Measurements from ENCODE around the gene HSD17B1.
A peak's percentile ranks its signal among the peaks of the same experiment; 100 is the strongest.
"Not testable (repeated sequence)": the region's sequence is repeated elsewhere in the genome, so short reads cannot be mapped to it uniquely, and the experiment has no call there.

The HSD17B1 gene

GRCh38 chr17:42547698-42548069 is 5.0 kb upstream of the HSD17B1 start:
- DNase-seq (ENCODE audit: low read depth in 2 of 2): no peak

- DNase-seq (ENCODE audit: low read depth in 2 of 2): peak in 1 of 2 donors; percentile 67
Measured at GRCh38 chr17:42548070-42548837, 4.5 kb upstream of the HSD17B1 start.

- no peak for DNase-seq (ENCODE audit: low read depth in 2 of 2)
Measured at GRCh38 chr17:42548993-42549755, 3.5 kb upstream of the HSD17B1 start.

GRCh38 chr17:42553161-42553818 is 567 bp downstream of the HSD17B1 start:
- DNase-seq (ENCODE audit: low read depth in 2 of 2): no peak

- DNase-seq (ENCODE audit: low read depth in 2 of 2): no peak
Measured at GRCh38 chr17:42553866-42554249, 1.1 kb downstream of the HSD17B1 start.

GRCh38 chr17:42554250-42555121 is 1.8 kb downstream of the HSD17B1 start:
- no peak for DNase-seq (ENCODE audit: low read depth in 2 of 2)

- no peak for DNase-seq (ENCODE audit: low read depth in 2 of 2)
Measured at GRCh38 chr17:42555122-42555622, 2.4 kb downstream of the HSD17B1 start.

- DNase-seq (ENCODE audit: low read depth in 2 of 2): not testable (repeated sequence)
Measured at GRCh38 chr17:42555961-42556617, 3.4 kb downstream of the HSD17B1 start.

GRCh38 chr17:42559075-42559474 is 6.4 kb downstream of the HSD17B1 start:
- DNase-seq (ENCODE audit: low read depth in 2 of 2): no peak

GRCh38 chr17:42560246-42560645 is 7.5 kb downstream of the HSD17B1 start:
- no peak for DNase-seq (ENCODE audit: low read depth in 2 of 2)

GRCh38 chr17:42561897-42562387 is 9.2 kb downstream of the HSD17B1 start, which contains the start of gene COASY:
TSS of gene COASY (plus strand) at chr17:42562148. CDS start at chr17:42562623, 475 bp downstream.
- DNase-seq (ENCODE audit: low read depth in 2 of 2): peak; percentile 75 to 78

- DNase-seq (ENCODE audit: low read depth in 2 of 2): no peak
Measured at GRCh38 chr17:42562388-42563142, 9.8 kb downstream of the HSD17B1 start.

- no peak for DNase-seq (ENCODE audit: low read depth in 2 of 2)
Measured at GRCh38 chr17:42563143-42563509, 10.4 kb downstream of the HSD17B1 start.

GRCh38 chr17:42563543-42563942 is 10.8 kb downstream of the HSD17B1 start:
- DNase-seq (ENCODE audit: low read depth in 2 of 2): no peak

- no peak for DNase-seq (ENCODE audit: low read depth in 2 of 2)
Measured at GRCh38 chr17:42563950-42564349, 11.2 kb downstream of the HSD17B1 start.

- DNase-seq (ENCODE audit: low read depth in 2 of 2): no peak
Measured at GRCh38 chr17:42564815-42565522, 12.2 kb downstream of the HSD17B1 start.

GRCh38 chr17:42565523-42566214 is 12.9 kb downstream of the HSD17B1 start:
- no peak for DNase-seq (ENCODE audit: low read depth in 2 of 2)

- DNase-seq (ENCODE audit: low read depth in 2 of 2): no peak
Measured at GRCh38 chr17:42566215-42566882, 13.6 kb downstream of the HSD17B1 start.

All from stimulated activated CD4-positive, alpha-beta T cell treated with anti-CD3 and anti-CD28 coated beads, Interleukin-1b, Interleukin-23, amount 100 ng/mL, for 1 hour (primary cell).